Stimulated activated CD8-positive, alpha-beta memory T cell treated with anti-CD3 and anti-CD28 coated beads, Interleukin-7, amount 100 ng/mL, for 48 hours (primary cell): ENCODE results near the gene NSD2.

Source experiments
- DNase-seq, 2 donors: peaks; one replicate each; pipeline ENCODE4 v3.0.0-alpha.2; 2020; ENCODE audit warnings: low read depth in 1 of 2; ENCODE audit errors: extremely low read depth in 1 of 2

The NSD2 gene

GRCh38 chr4:1967512-1968149 lies 96.4 kb downstream of the NSD2 start:
- no peak for DNase-seq

GRCh38 chr4:1968686-1969295 lies 97.6 kb downstream of the NSD2 start:
- no peak for DNase-seq

GRCh38 chr4:1969928-1970723 lies 98.9 kb downstream of the NSD2 start:
- no peak for DNase-seq

GRCh38 chr4:1970926-1971325 lies 99.7 kb downstream of the NSD2 start:
- no peak for DNase-seq

- no peak for DNase-seq
Measured at GRCh38 chr4:1971456-1972200, 100.4 kb downstream of the NSD2 start.

- no peak for DNase-seq
Measured at GRCh38 chr4:1972414-1972813, 101.2 kb downstream of the NSD2 start.

- DNase-seq = no peak
Measured at GRCh38 chr4:1973218-1973617, 102.0 kb downstream of the NSD2 start.

- DNase-seq = no peak
Measured at GRCh38 chr4:1973661-1974060, 102.5 kb downstream of the NSD2 start.

GRCh38 chr4:1974840-1975239 lies 103.6 kb downstream of the NSD2 start:
- no peak for DNase-seq

GRCh38 chr4:1975391-1975801 lies 104.2 kb downstream of the NSD2 start:
- no peak for DNase-seq

- no peak for DNase-seq
Measured at GRCh38 chr4:1975880-1976279, 104.7 kb downstream of the NSD2 start.

- no peak for DNase-seq
Measured at GRCh38 chr4:1976416-1977352, 105.5 kb downstream of the NSD2 start.

GRCh38 chr4:1978226-1978625 lies 107.0 kb downstream of the NSD2 start:
- no peak for DNase-seq

- DNase-seq = no peak
Measured at GRCh38 chr4:1978741-1979476, 107.7 kb downstream of the NSD2 start.

- no peak for DNase-seq
Measured at GRCh38 chr4:1979477-1980196, 108.4 kb downstream of the NSD2 start.

GRCh38 chr4:1980561-1981041 lies 109.4 kb downstream of the NSD2 start:
- no peak for DNase-seq

- DNase-seq = no peak
Measured at GRCh38 chr4:1981251-1982058, 110.3 kb downstream of the NSD2 start.
